HepG2 (cell line): ENCODE results near the gene SUMO1.

Experiments used
- DPF2 ChIP-seq: sonication (generic); formaldehyde crosslinking; IDR thresholded peaks from 2 replicates; pipeline ENCODE4 v1.4.0; 2020; ENCODE audit warnings: mild to moderate bottlenecking, low read depth, missing genetic modification reagents, borderline replicate concordance
- ETV6 ChIP-seq: sonication (generic); formaldehyde crosslinking; conservative IDR thresholded peaks from 2 replicates; pipeline ENCODE4 v1.4.0; 2020; ENCODE audit warnings: missing genetic modification reagents
- GLI4 ChIP-seq: sonication (generic); formaldehyde crosslinking; IDR thresholded peaks from 2 replicates; pipeline ENCODE4 v1.5.1; 2020; ENCODE audit warnings: missing genetic modification reagents, mild to moderate bottlenecking, moderate library complexity, borderline replicate concordance
- IRF1 ChIP-seq: sonication (generic); formaldehyde crosslinking; IDR thresholded peaks from 2 replicates; pipeline ENCODE4 v1.4.0; 2020; ENCODE audit warnings: low read depth, mild to moderate bottlenecking, missing genetic modification reagents
- KDM1A ChIP-seq: IDR thresholded peaks from 2 replicates; pipeline ENCODE4 v1.6.1; 2016; ENCODE audit warnings: missing compliant biosample characterization
- MYC ChIP-seq: sonication (generic); formaldehyde crosslinking; IDR thresholded peaks from 2 replicates; pipeline ENCODE4 v1.9.0; 2021; ENCODE audit warnings: missing genetic modification reagents, borderline replicate concordance
- XBP1 ChIP-seq: sonication (generic); formaldehyde crosslinking; IDR thresholded peaks from 2 replicates; pipeline ENCODE4 v1.5.0; 2020; ENCODE audit warnings: missing genetic modification reagents
- ZBTB38 ChIP-seq: sonication (generic); formaldehyde crosslinking; IDR thresholded peaks from 2 replicates; pipeline ENCODE4 v1.5.1; 2020; ENCODE audit warnings: mild to moderate bottlenecking, missing genetic modification reagents
- ZNF407 ChIP-seq: sonication (generic); formaldehyde crosslinking; IDR thresholded peaks from one replicate; pipeline ENCODE4 v1.5.1; 2020; ENCODE audit warnings: mild to moderate bottlenecking, missing genetic modification reagents; ENCODE audit errors: not compliant biosample characterization
- ZNF598 ChIP-seq: sonication (generic); formaldehyde crosslinking; IDR thresholded peaks from 2 replicates; pipeline ENCODE4 v1.5.1; 2020; ENCODE audit warnings: mild to moderate bottlenecking, missing genetic modification reagents, borderline replicate concordance
- ZNF670 ChIP-seq: sonication (generic); formaldehyde crosslinking; IDR thresholded peaks from 2 replicates; pipeline ENCODE4 v1.8.0; 2022; ENCODE audit warnings: mild to moderate bottlenecking, missing genetic modification reagents, borderline replicate concordance
- ZSCAN30 ChIP-seq: sonication (generic); formaldehyde crosslinking; IDR thresholded peaks from 2 replicates; pipeline ENCODE4 v1.5.0; 2020; ENCODE audit warnings: mild to moderate bottlenecking, missing genetic modification reagents
- TF ChIP-seq, protein P1 (sequence below): IDR thresholded peaks from 2 replicates; pipeline ENCODE4 v1.6.1; 2012; ENCODE audit warnings: inconsistent platforms
- TF ChIP-seq, protein P2 (sequence below): sonication (generic); formaldehyde crosslinking; IDR thresholded peaks from 2 replicates; pipeline ENCODE4 v1.5.0; 2020; ENCODE audit warnings: mild to moderate bottlenecking, missing genetic modification reagents, moderate library complexity

- TF ChIP-seq ZSCAN30 (CRISPR knock-in tag) (no peak), ZBTB38 (no peak), GLI4 (no peak), MYC (CRISPR knock-in tag) (no peak), XBP1 (CRISPR knock-in tag) (no peak), DPF2 (CRISPR knock-in tag) (no peak), IRF1 (CRISPR knock-in tag) (no peak), ZNF598 (CRISPR knock-in tag) (no peak), KDM1A (no peak), ZNF407 (CRISPR knock-in tag) (no peak), ETV6 (CRISPR knock-in tag) (no peak), ZNF670 (CRISPR knock-in tag) (no peak)
- TF ChIP-seq, protein P1, sequence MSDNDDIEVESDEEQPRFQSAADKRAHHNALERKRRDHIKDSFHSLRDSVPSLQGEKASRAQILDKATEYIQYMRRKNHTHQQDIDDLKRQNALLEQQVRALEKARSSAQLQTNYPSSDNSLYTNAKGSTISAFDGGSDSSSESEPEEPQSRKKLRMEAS: no peak
- TF ChIP-seq, protein P2, sequence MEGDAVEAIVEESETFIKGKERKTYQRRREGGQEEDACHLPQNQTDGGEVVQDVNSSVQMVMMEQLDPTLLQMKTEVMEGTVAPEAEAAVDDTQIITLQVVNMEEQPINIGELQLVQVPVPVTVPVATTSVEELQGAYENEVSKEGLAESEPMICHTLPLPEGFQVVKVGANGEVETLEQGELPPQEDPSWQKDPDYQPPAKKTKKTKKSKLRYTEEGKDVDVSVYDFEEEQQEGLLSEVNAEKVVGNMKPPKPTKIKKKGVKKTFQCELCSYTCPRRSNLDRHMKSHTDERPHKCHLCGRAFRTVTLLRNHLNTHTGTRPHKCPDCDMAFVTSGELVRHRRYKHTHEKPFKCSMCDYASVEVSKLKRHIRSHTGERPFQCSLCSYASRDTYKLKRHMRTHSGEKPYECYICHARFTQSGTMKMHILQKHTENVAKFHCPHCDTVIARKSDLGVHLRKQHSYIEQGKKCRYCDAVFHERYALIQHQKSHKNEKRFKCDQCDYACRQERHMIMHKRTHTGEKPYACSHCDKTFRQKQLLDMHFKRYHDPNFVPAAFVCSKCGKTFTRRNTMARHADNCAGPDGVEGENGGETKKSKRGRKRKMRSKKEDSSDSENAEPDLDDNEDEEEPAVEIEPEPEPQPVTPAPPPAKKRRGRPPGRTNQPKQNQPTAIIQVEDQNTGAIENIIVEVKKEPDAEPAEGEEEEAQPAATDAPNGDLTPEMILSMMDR (CRISPR knock-in tag): no peak
Observed at GRCh38 chr2:202172439-202173211, 65.8 kb downstream of the SUMO1 start.
